HEK293T (cell line): ENCODE results near the gene ACOT12.

Experiments
- CTCF ChIA-PET: fragments of 350-600 bp; formaldehyde crosslinking; extraction: SDS; loops from one replicate; lab custom pipeline; 2021; ENCODE audit warnings: antibody characterized with exemption, inconsistent platforms; lab: Yijun Ruan, JAX
- POLR2A ChIA-PET: fragments of 350-600 bp; formaldehyde crosslinking; extraction: SDS; loops from one replicate; lab custom pipeline; 2020; ENCODE audit warnings: antibody characterized with exemption, inconsistent platforms; lab: Yijun Ruan, JAX
- DNase-seq: peaks from one replicate; pipeline ENCODE4 v3.0.0; 2012; ENCODE audit warnings: mixed read lengths; ENCODE audit errors: extremely low spot score
- ARNT ChIP-seq: fragments of 450-650 bp; IDR thresholded peaks from 2 replicates; pipeline ENCODE4 v1.6.1; 2017; ENCODE audit warnings: mild to moderate bottlenecking
- BHLHE40 ChIP-seq: fragments of 450-650 bp; IDR thresholded peaks from 2 replicates; pipeline ENCODE4 v1.6.1; 2016; ENCODE audit warnings: mild to moderate bottlenecking, moderate library complexity, borderline replicate concordance
- CTBP1 ChIP-seq: fragments of 450-650 bp; IDR thresholded peaks from 2 replicates; pipeline ENCODE4 v1.6.1; 2016; ENCODE audit warnings: borderline replicate concordance
- ELF4 ChIP-seq: fragments of 450-650 bp; IDR thresholded peaks from 2 replicates; pipeline ENCODE4 v1.6.1; 2017; ENCODE audit warnings: antibody characterized with exemption
- FOXA1 ChIP-seq: fragments of 450-650 bp; IDR thresholded peaks from 2 replicates; pipeline ENCODE4 v1.6.1; 2016; ENCODE audit warnings: mild to moderate bottlenecking
- FOXK2 ChIP-seq: fragments of 450-650 bp; IDR thresholded peaks from 2 replicates; pipeline ENCODE4 v1.6.1; 2016; ENCODE audit warnings: mild to moderate bottlenecking
- FOXM1 ChIP-seq: fragments of 450-650 bp; IDR thresholded peaks from 2 replicates; pipeline ENCODE4 v1.6.1; 2017; ENCODE audit warnings: mild to moderate bottlenecking, borderline replicate concordance
- HDGF ChIP-seq: fragments of 450-650 bp; IDR thresholded peaks from 2 replicates; pipeline ENCODE4 v1.6.1; 2017; ENCODE audit warnings: antibody characterized with exemption, borderline replicate concordance
- L3MBTL2 ChIP-seq: fragments of 450-650 bp; conservative IDR thresholded peaks from 2 replicates; pipeline ENCODE4 v1.6.1; 2016; ENCODE audit warnings: mild to moderate bottlenecking
- LEF1 ChIP-seq: fragments of 450-650 bp; IDR thresholded peaks from 2 replicates; pipeline ENCODE4 v1.6.1; 2017; ENCODE audit warnings: mild to moderate bottlenecking, borderline replicate concordance
- NFRKB ChIP-seq: fragments of 450-650 bp; IDR thresholded peaks from 2 replicates; pipeline ENCODE4 v1.6.1; 2016; ENCODE audit warnings: mild to moderate bottlenecking, moderate library complexity
- SP1 ChIP-seq: fragments of 450-650 bp; IDR thresholded peaks from 2 replicates; pipeline ENCODE4 v1.6.1; 2017
- SUZ12 ChIP-seq: fragments of 450-650 bp; IDR thresholded peaks from 2 replicates; pipeline ENCODE4 v1.6.1; 2016; ENCODE audit warnings: mild to moderate bottlenecking
- TARDBP ChIP-seq: fragments of 450-650 bp; IDR thresholded peaks from 2 replicates; pipeline ENCODE4 v1.6.1; 2016
- ZNF384 ChIP-seq: fragments of 450-650 bp; IDR thresholded peaks from 2 replicates; pipeline ENCODE4 v1.6.1; 2016
- TF ChIP-seq, protein P1 (sequence below): fragments of 450-650 bp; IDR thresholded peaks from 2 replicates; pipeline ENCODE4 v1.6.1; 2016

ACOT12 gene

DNA sequence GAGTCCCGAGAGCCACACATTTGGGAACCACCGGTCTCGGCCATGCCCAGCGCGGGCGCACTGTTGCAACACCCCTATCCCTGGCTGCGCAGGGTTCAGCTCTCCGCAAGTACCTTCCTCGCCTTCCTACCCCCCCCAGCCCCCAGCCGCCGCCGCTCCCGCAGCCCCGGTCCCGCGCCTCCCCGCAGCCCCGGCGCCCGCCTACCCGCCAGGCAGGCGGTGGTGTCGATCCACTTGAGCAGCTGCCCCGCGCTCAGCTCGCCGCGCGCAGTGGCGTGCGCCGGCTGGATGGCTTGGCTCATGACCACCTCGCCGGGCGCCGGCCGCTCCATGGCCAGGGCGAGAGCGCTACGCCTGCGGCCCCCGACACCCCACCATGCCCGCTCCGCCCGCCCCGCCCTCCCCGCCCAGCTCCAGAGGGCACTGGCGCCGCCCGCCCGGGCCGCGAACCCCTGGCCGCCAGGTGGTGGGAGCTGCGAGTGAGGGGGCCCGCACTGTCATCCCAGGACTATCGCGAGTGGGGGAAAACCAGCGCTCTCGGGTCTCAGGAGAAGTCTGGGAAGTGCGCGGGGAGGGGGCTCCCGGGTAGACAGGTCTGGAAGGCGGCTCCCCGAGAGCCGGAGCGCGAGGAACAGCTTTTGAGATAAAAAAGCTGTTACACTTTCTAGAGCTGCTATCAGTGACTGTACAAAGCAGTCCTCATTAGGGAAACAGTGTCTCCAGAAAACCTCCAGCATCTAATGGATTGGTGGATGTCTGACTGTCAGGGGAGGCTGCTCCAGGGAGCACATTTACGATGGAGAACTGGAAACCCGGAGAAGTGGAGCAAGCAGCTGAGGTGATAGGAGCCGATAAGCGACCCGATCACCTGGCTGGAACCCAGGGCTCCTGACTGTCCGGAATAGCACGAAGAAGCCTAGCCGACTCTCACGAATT lies at the start of gene ACOT12:
Gene ACOT12 (minus strand): TSS at position 352 of the 936 bp plus-strand sequence. CDS start 20 bp downstream, at position 332.
- POLR2A ChIA-PET = no interaction called here
- CTCF ChIA-PET = no interaction called here
- TF ChIP-seq NFRKB (no peak), BHLHE40 (no peak), CTBP1 (no peak), FOXA1 (no peak), L3MBTL2 (no peak), HDGF (no peak)
- TF ChIP-seq, protein P1, sequence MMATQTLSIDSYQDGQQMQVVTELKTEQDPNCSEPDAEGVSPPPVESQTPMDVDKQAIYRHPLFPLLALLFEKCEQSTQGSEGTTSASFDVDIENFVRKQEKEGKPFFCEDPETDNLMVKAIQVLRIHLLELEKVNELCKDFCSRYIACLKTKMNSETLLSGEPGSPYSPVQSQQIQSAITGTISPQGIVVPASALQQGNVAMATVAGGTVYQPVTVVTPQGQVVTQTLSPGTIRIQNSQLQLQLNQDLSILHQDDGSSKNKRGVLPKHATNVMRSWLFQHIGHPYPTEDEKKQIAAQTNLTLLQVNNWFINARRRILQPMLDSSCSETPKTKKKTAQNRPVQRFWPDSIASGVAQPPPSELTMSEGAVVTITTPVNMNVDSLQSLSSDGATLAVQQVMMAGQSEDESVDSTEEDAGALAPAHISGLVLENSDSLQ = no peak
- no peak for DNase-seq

DNA sequence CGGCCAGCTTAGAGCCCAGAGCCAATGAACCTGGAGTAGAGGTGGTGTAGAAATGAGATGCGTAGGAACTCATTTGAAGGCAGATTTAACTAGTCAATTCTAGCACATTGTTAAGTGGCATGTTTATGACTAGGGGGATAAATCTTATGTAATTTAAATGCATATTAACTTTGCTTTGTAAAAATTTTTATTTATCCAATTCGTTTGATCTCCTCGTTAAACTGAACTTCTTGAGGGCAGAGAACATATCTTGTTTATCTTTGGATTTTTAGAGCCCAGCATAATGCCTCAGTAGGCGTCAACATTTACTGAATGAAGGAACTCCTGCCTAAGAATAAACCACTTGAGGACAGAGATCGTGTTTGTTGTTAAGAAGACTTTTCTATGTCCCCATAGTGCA lies 41.1 kb upstream of the ACOT12 start:
- TF ChIP-seq ELF4 (no peak), L3MBTL2 (peak; percentile 27; the same call in 1 of the 2 replicates), CTBP1 (no peak), ARNT (no peak), FOXM1 (no peak)
- TF ChIP-seq, protein P1 = peak; percentile 50
- CTCF ChIA-PET = no interaction called here
- no peak for DNase-seq
- POLR2A ChIA-PET = no interaction called here

DNA sequence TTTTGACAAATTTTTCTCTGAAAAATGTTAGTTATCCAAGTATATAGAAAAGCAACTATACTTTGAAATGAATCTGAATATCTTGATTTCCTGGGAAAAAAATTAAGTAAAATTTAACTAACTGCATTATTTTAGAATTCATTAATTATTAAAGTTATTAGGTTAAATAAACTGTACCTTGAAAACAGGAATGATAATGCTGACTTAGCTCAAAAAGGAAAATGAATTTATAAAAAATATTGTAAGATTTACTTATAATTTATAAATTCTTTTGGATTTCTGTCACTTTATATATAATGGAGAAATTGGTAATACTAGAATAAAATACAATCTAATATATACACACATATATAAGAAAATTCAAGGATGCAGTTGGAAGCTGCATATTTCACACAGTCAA lies 36.1 kb upstream of the ACOT12 start:
- TF ChIP-seq FOXM1 = no peak
- TF ChIP-seq TARDBP = no peak
- no peak for TF ChIP-seq FOXK2
- no peak for TF ChIP-seq FOXA1
- TF ChIP-seq HDGF = no peak
- no peak for TF ChIP-seq BHLHE40
- TF ChIP-seq NFRKB = no peak
- no peak for TF ChIP-seq SUZ12
- TF ChIP-seq ELF4 = no peak
- TF ChIP-seq LEF1 = no peak
- no peak for TF ChIP-seq L3MBTL2
- TF ChIP-seq, protein P1 = no peak
- no peak for TF ChIP-seq CTBP1
- no peak for TF ChIP-seq ZNF384
- no peak for TF ChIP-seq SP1
- no peak for TF ChIP-seq ARNT
- CTCF ChIA-PET = no interaction called here
- POLR2A ChIA-PET = no interaction called here
- no peak for DNase-seq

DNA sequence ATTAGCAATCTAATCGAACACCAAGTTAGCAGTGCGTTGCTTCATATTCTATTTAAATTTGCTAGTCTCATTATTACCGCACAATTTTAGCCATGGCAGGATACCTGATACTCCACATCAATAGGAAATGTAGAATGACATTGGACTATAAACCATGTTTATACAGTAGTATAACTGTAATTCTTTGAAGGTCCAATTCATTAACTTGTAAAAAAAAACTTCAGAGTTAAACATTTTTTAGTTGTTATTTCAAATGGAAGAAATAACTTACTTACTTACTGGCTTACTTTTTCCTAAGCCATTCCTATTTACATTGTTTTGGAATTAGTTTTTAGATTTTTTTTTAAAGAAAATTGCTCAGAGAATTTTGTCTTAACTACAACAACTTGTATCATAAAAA lies 35.4 kb upstream of the ACOT12 start:
- POLR2A ChIA-PET = no interaction called here
- CTCF ChIA-PET = no interaction called here
- no peak for DNase-seq
- TF ChIP-seq TARDBP (no peak), CTBP1 (no peak), BHLHE40 (no peak), ELF4 (no peak)
- TF ChIP-seq, protein P1 = 0 out of 2 replicates have a peak, but pooled peaks have one; percentile 12

DNA sequence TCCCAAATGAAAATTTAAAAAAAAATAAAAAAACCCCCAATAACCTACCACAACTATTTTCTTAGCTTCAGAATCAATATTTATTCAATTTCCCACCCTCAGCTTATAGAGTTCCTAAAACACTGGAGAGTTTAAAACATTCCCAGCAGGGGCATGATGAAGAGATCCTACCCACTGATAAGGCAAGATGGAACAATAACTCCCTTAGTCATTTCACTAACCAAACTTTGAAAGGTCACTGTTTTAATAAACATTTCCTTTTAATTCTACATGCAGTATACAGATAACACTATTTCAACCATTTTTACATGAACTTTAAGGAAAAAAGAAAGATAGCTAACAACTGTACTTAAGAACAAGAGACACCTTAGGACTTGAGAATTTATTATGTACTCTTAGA lies 34.9 kb upstream of the ACOT12 start:
- ChIA-PET CTCF (no interaction called here), POLR2A (no interaction called here)
- DNase-seq = no peak
- TF ChIP-seq, protein P1 = no peak
- TF ChIP-seq CTBP1 (no peak), ELF4 (no peak), ZNF384 (no peak), FOXM1 (no peak), ARNT (no peak), LEF1 (no peak), HDGF (no peak), SP1 (no peak), NFRKB (no peak), FOXA1 (no peak), SUZ12 (no peak), BHLHE40 (no peak), L3MBTL2 (no peak), TARDBP (no peak), FOXK2 (no peak)
